Heart left ventricle (tissue), 16 donors: Measurements from ENCODE around the gene MEGF11. TPM values are rescaled to one million over a fixed set of nuclear protein-coding genes. Genes with fewer than 3 reads are reported as not detected.

Experiments used
- ATAC-seq, 4 donors: fragments of 200-7000 bp; cut with Tn5 transposase; one replicate each; pipeline ENCODE4 v1.9.1; 2020 to 2022; ENCODE audit warnings: moderate library complexity in 4 of 4, mild to moderate bottlenecking in 3 of 4, moderate number of reproducible peaks in 1 of 4
- DNase-seq, 5 donors: peaks; one replicate each; pipeline ENCODE4 v3.0.0-alpha.2; 2020
- H3K27ac ChIP-seq, 12 donors: fragments of 200-600 bp; sonication (generic) in 4 of 12; one replicate each; pipeline versions ENCODE4 v1.5.0 to v1.8.0; 2016 to 2022; ENCODE audit warnings: mild to moderate bottlenecking in 2 of 12
- H3K27me3 ChIP-seq, 9 donors: fragments of 200-600 bp; sonication (generic) in 2 of 9; one replicate each; pipeline versions ENCODE4 v1.5.1 to v1.8.0; 2016 to 2022; ENCODE audit warnings: mild to moderate bottlenecking in 3 of 9
- H3K36me3 ChIP-seq, 9 donors: fragments of 200-600 bp; sonication (generic) in 2 of 9; one replicate each; pipeline versions ENCODE4 v1.5.0 to v1.8.0; 2018 to 2022; ENCODE audit warnings: mild to moderate bottlenecking in 2 of 9
- H3K4me1 ChIP-seq, 12 donors: fragments of 200-600 bp; sonication (generic) in 4 of 12; one replicate each; pipeline versions ENCODE4 v1.5.0 to v1.8.0; 2016 to 2022; ENCODE audit warnings: mild to moderate bottlenecking in 3 of 12
- H3K4me3 ChIP-seq, 12 donors: fragments of 200-600 bp; sonication (generic) in 4 of 12; one replicate each; pipeline versions ENCODE4 v1.5.0 to v1.8.0; 2017 to 2022; ENCODE audit warnings: mild to moderate bottlenecking in 9 of 12, moderate library complexity in 4 of 12
- H3K9me3 ChIP-seq, 12 donors: fragments of 200-600 bp; sonication (generic) in 4 of 12; one replicate each; pipeline versions ENCODE4 v1.5.0 to v1.8.0; 2016 to 2022; ENCODE audit warnings: mild to moderate bottlenecking in 1 of 12
- CTCF ChIP-seq, 12 donors: fragments of 200-600 bp; sonication (generic) in 4 of 12; IDR thresholded peaks; one replicate each; pipeline versions ENCODE4 v1.5.0 to v1.8.0; 2018 to 2022; ENCODE audit warnings: antibody characterized with exemption in 12 of 12, mild to moderate bottlenecking in 5 of 12
- POLR2A ChIP-seq, 2 donors: fragments of 450-650 bp; IDR thresholded peaks; one replicate each; pipeline ENCODE4 v1.6.1; 2017; ENCODE audit warnings: antibody characterized with exemption in 2 of 2, mild to moderate bottlenecking in 2 of 2, moderate library complexity in 2 of 2
- WGBS, 4 donors: extraction: QIAGEN DNeasy Blood & Tissue Kit in 2 of 4; methylation state at CpG; one replicate each; pipeline versions ENCODE4 v1.1.5 to v1.1.7; 2013 to 2018; 5-methylcytosine and 5-hydroxymethylcytosine counted together
- intact Hi-C, 10 donors: fragments of 100-400 bp; cut with DNase I; formaldehyde crosslinking; loops; one replicate each; pipeline versions ENCODE4 v1.11.1 to v1.14.2; 2022
- polyA plus RNA-seq, 2 donors: library from polyadenylated mRNA; stranded (reverse); fragments of 200-250 nt; gene quantifications; one replicate each; pipeline ENCODE4 v1.2.3, GENCODE V29; 2013
- total RNA-seq, 9 donors: library from RNA; depleted of rRNA in 2 of 9; stranded (reverse); fragments of >200 nt in 2 of 9; fragmentation: NEBNext Ultra II Directional in 3 of 9; extraction: Animal tissue kit (Norgen Biotek cat#: 25700) in 3 of 9; gene quantifications; one replicate each; pipeline versions ENCODE4 v1.1.0 to v1.2.4, GENCODE V29; 2016 to 2023
- donor health status: ischemic (EF 13 %, LVEDD 7.1; RV severe dilation, severe dysfunction).
- donor health status: healthy with polysubstance abuse.
- donor health status: DM: no; HTN: yes; CAD: no.
- donor health status: DM: no; HTN: no; CAD: no.
- donor health status: ischemic (EF 25% LVEDD 6.9; RV normal size, moderate dysfunction).
- donor health status: ischemic (EF 25% LVEDD 5.7; RV mildly dilated, moderate dysfunction).
- donor health status: healthy.
- donor health status: DM: yes; HTN: yes; CAD: no.
- donor health status: ischemic (EF 35%, LVEDD 5.7; RV mildly dilated, moderate dysfunction).
- donor health status: nonischemic (EF 11% LVEDD 7.7; RV severe dilation, severe dysfunction).
- donor health status: DM: yes; HTN: yes; CAD: no.
- donor health status: PGD.
- donor health status: ischemic (EF 29% LVEDD 5.4; RV normal size, mild dysfunction).
- donor health status: nonischemic (EF 23%, LVEDD 6.1; RV moderate dilation, normal function).

MEGF11 gene
- total and polyA plus RNA-seq, 11 donors, result 0.07 TPM; not detected in 10

- TF ChIP-seq POLR2A (IDR thresholded peaks at IDR 0.05), result no peak
- Histone ChIP-seq H3K9me3 (no peaks in the 10 kb centered on the region), H3K27me3 (no peaks in the 10 kb centered on the region), H3K27ac (no peak overlapping the region), H3K4me3 (no peak overlapping the region), H3K36me3 (peaks cover 0 to 21% (median 14%) of the 10 kb centered on the region in 9 donors), H3K4me1 (peaks cover 0 to 18% (median 2%) of the 10 kb centered on the region in 12 donors)
- intact Hi-C loops, result loop anchor here in 7 of 10 donors (5.0 to 10.0 kb wide), 5 partner anchors 237 to 372 kb away; no protein-coding TSS in a partner anchor
- ATAC-seq, result no peak
- 89 to 95% (median 89%) methylated on average over 4 to 8 of the region's 8 CpGs for WGBS, 4 donors
- no peak for DNase-seq
Measured at GRCh38 chr15:65914981-65915925, 338.3 kb downstream of the MEGF11 start.

- Histone ChIP-seq H3K9me3 (no peaks in the 10 kb centered on the region), H3K4me1 (peaks cover 0 to 14% (median 2%) of the 10 kb centered on the region in 12 donors), H3K27me3 (no peaks in the 10 kb centered on the region), H3K4me3 (no peak overlapping the region), H3K27ac (no peak overlapping the region), H3K36me3 (peaks cover 0 to 29% (median 16%) of the 10 kb centered on the region in 9 donors)
- no peak for TF ChIP-seq POLR2A (IDR thresholded peaks at IDR 0.05)
- DNase-seq (no peak), ATAC-seq (no peak)
- intact Hi-C loops, result loop anchor here in 2 of 10 donors (10.0 kb wide), 1 partner anchor 270 kb away; no protein-coding TSS in a partner anchor
- 72 to 89% (median 84%) methylated on average over 4 of the region's 4 CpGs for WGBS, 4 donors
Measured at GRCh38 chr15:65914386-65914785, 339.2 kb downstream of the MEGF11 start.

GRCh38 chr15:65913631-65914199 lies 339.8 kb downstream of the MEGF11 start:
- TF ChIP-seq CTCF (IDR thresholded peaks at IDR 0.05) (no peak), POLR2A (IDR thresholded peaks at IDR 0.05) (no peak)
- Histone ChIP-seq H3K4me1 (peaks cover 0 to 14% (median 2%) of the 10 kb centered on the region in 12 donors), H3K36me3 (peaks cover 0 to 34% (median 17%) of the 10 kb centered on the region in 9 donors), H3K4me3 (no peak overlapping the region), H3K27me3 (no peaks in the 10 kb centered on the region), H3K27ac (no peak overlapping the region), H3K9me3 (no peaks in the 10 kb centered on the region)
- ATAC-seq, result no peak
- intact Hi-C loops, result loop anchor here in 2 of 10 donors (10.0 kb wide), 1 partner anchor 271 kb away; no protein-coding TSS in a partner anchor
- no peak for DNase-seq
- WGBS, 4 donors, result 94 to 98% (median 95%) methylated on average over 13 of the region's 13 CpGs

GRCh38 chr15:65912235-65912634 lies 341.3 kb downstream of the MEGF11 start:
- WGBS, 4 donors, result 97 to 100% (median 97%) methylated on average over 2 of the region's 2 CpGs; no CpG with 5 or more reads in 1 of the 4 donors
- ATAC-seq (no peak), DNase-seq (no peak)
- intact Hi-C loops, result loop anchor here in 2 of 10 donors (10.0 kb wide), 1 partner anchor 273 kb away; no protein-coding TSS in a partner anchor
- TF ChIP-seq CTCF (IDR thresholded peaks at IDR 0.05) (no peak), POLR2A (IDR thresholded peaks at IDR 0.05) (no peak)
- Histone ChIP-seq H3K4me1 (peaks cover 0 to 12% (median 2%) of the 10 kb centered on the region in 12 donors), H3K36me3 (peaks cover 0 to 48% (median 28%) of the 10 kb centered on the region in 9 donors), H3K27me3 (no peaks in the 10 kb centered on the region), H3K9me3 (no peaks in the 10 kb centered on the region), H3K27ac (no peak overlapping the region), H3K4me3 (no peak overlapping the region)

GRCh38 chr15:65910341-65910740 lies 343.2 kb downstream of the MEGF11 start:
- 95 to 96% (median 96%) methylated on average over 4 of the region's 4 CpGs for WGBS, 4 donors
- TF ChIP-seq POLR2A (IDR thresholded peaks at IDR 0.05) (no peak), CTCF (IDR thresholded peaks at IDR 0.05) (no peak)
- H3K27me3 ChIP-seq, result no peaks in the 10 kb centered on the region
- intact Hi-C loops, result loop anchor here in 2 of 10 donors (10.0 kb wide), 1 partner anchor 274 kb away; no protein-coding TSS in a partner anchor
- ATAC-seq, result no peak
- no peak overlapping the region for H3K4me3 ChIP-seq
- no peak for DNase-seq
- no peak overlapping the region for H3K27ac ChIP-seq
- no peaks in the 10 kb centered on the region for H3K9me3 ChIP-seq
- peaks cover 0 to 67% (median 46%) of the 10 kb centered on the region in 9 donors for H3K36me3 ChIP-seq
- H3K4me1 ChIP-seq, result no peaks in the 10 kb centered on the region
